Vagina (tissue), 2 donors: Measurements from ENCODE around the gene FBXO42. TPM values are rescaled to one million over a fixed set of nuclear protein-coding genes. Genes with fewer than 3 reads are reported as not detected.

Source experiments
- DNase-seq, 2 donors: peaks; one replicate each; pipeline ENCODE4 v3.0.0-alpha.2; 2017; ENCODE audit errors: extremely low spot score in 2 of 2
- H3K27ac ChIP-seq: fragments of 200-600 bp; sonication (generic); one replicate; pipeline ENCODE4 v1.5.1; 2019
- H3K27me3 ChIP-seq: fragments of 200-600 bp; sonication (generic); one replicate; pipeline ENCODE4 v1.5.1; 2019
- H3K36me3 ChIP-seq, 2 donors: fragments of 200-600 bp; sonication (generic); one replicate each; pipeline ENCODE4 v1.5.1; 2017 to 2019
- H3K4me1 ChIP-seq: fragments of 200-600 bp; sonication (generic); one replicate; pipeline ENCODE4 v1.5.1; 2019
- H3K4me3 ChIP-seq, 2 donors: fragments of 200-600 bp; sonication (generic); 1 replicate in 1 of 2; 2 replicates in 1 of 2; pipeline ENCODE4 v1.5.1; 2016 to 2019
- H3K9me3 ChIP-seq: fragments of 200-600 bp; sonication (generic); one replicate; pipeline ENCODE4 v1.5.1; 2019
- POLR2A ChIP-seq, 2 donors: fragments of 450-650 bp; IDR thresholded peaks; one replicate each; pipeline ENCODE4 v1.6.1; 2017; ENCODE audit warnings: antibody characterized with exemption in 2 of 2, mild to moderate bottlenecking in 2 of 2, moderate library complexity in 2 of 2
- POLR2AphosphoS5 ChIP-seq, 2 donors: sonication (generic); formaldehyde crosslinking; IDR thresholded peaks; one replicate each; pipeline ENCODE4 v1.9.0; 2017; ENCODE audit warnings: antibody characterized with exemption in 2 of 2, mild to moderate bottlenecking in 2 of 2, low read depth in 1 of 2; ENCODE audit not compliant: insufficient read depth in 1 of 2
- intact Hi-C: fragments of 100-400 bp; cut with DNase I; formaldehyde crosslinking; loops from one replicate; pipeline ENCODE4 v1.15.1; 2023
- total RNA-seq: library from RNA; depleted of rRNA; stranded (reverse); fragments of >200 nt; gene quantifications from one replicate; pipeline ENCODE4 v1.2.3, GENCODE V29; 2016
- TF ChIP-seq, protein P1 (sequence below), 3 experiments: fragments of 450-650 bp in 2 of 3; fragments of 200-600 bp in 1 of 3; sonication (generic) in 1 of 3; IDR thresholded peaks; one replicate each; pipeline ENCODE4 v1.5.1; 2017 to 2019; ENCODE audit warnings: antibody characterized with exemption in 3 of 3, mild to moderate bottlenecking in 2 of 3, moderate library complexity in 2 of 3

Gene FBXO42
- total RNA-seq, 1 donor from 2014 or later, result 24.8 TPM

DNA sequence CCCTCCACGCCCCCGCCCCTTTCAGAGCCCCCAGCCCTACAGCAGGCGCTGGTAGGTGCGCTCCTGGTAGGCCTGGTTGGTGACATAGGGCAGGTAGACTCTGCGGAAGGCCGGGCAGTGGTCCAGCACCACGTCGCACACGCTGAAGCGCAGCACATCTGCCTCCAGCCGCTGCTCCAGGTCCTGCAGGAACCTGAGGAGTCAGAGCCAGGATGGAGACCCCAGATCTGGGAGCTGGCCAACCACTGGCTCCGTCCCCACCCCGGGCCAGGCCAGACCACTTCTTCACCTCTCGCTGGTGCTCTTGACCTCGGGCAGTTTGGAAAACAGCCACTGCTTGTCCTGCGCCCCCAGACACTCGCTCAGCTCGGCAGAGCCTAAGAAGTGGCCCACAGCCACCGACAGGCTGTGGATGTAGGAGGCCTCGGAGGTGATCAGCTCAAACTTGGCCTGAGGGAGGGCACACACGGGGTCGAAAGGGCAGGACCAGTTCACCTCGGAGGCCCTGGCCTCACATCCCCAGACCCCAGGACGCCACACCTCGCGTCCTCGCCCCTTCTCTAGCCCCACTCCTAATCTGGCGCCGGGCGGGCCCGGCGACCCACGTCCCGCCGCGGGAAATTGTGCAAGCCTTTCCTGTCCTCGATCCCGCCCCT is 146.3 kb downstream of the FBXO42 start:
- Histone ChIP-seq H3K9me3 (no peaks in the 10 kb centered on the region), H3K36me3 (no peaks in the 10 kb centered on the region), H3K27ac (peak overlapping the region; percentile 75), H3K27me3 (no peaks in the 10 kb centered on the region), H3K4me1 (peaks cover 41% of the 10 kb centered on the region), H3K4me3 (peak overlapping the region; percentile 54 to 68)
- intact Hi-C loops, result loop anchor here (5.0 kb wide), 1 partner anchor 156 kb away; no protein-coding TSS in a partner anchor
- no peak for DNase-seq
- peak in 1 of 2 donors; percentile 41 for TF ChIP-seq POLR2A (IDR thresholded peaks at IDR 0.05)
- TF ChIP-seq, protein P1, sequence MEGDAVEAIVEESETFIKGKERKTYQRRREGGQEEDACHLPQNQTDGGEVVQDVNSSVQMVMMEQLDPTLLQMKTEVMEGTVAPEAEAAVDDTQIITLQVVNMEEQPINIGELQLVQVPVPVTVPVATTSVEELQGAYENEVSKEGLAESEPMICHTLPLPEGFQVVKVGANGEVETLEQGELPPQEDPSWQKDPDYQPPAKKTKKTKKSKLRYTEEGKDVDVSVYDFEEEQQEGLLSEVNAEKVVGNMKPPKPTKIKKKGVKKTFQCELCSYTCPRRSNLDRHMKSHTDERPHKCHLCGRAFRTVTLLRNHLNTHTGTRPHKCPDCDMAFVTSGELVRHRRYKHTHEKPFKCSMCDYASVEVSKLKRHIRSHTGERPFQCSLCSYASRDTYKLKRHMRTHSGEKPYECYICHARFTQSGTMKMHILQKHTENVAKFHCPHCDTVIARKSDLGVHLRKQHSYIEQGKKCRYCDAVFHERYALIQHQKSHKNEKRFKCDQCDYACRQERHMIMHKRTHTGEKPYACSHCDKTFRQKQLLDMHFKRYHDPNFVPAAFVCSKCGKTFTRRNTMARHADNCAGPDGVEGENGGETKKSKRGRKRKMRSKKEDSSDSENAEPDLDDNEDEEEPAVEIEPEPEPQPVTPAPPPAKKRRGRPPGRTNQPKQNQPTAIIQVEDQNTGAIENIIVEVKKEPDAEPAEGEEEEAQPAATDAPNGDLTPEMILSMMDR (IDR thresholded peaks at IDR 0.05), result no peak
- TF ChIP-seq POLR2AphosphoS5 (IDR thresholded peaks at IDR 0.05; ENCODE audit: insufficient read depth in 1 of 2, low read depth in 1 of 2), result peak in 1 of 2 donors; percentile 83

DNA sequence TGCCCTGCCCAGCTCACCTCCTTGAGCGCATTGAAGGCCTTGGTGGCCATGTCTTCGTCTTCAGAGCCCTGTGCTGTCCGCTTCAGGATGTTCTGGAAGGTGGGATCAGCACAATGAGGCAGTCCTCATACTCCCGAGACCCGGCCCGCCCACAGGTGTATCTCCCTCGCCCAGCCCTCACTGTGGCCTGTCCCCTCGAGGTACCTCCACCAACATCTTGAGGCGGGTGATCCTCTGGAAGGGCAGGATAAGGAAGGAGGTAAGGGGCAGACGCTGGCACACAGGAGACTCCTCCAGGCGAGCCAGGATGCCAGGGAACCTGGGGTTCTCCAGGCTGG is 147.0 kb downstream of the FBXO42 start:
- TF ChIP-seq POLR2AphosphoS5 (IDR thresholded peaks at IDR 0.05; ENCODE audit: insufficient read depth in 1 of 2, low read depth in 1 of 2) (no peak), POLR2A (IDR thresholded peaks at IDR 0.05) (no peak)
- TF ChIP-seq, protein P1 (IDR thresholded peaks at IDR 0.05), result no peak
- intact Hi-C loops, result loop anchor here (5.0 kb wide), 1 partner anchor 157 kb away; no protein-coding TSS in a partner anchor
- no peak for DNase-seq
- no peaks in the 10 kb centered on the region for H3K9me3 ChIP-seq
- H3K27me3 ChIP-seq, result no peaks in the 10 kb centered on the region
- H3K27ac ChIP-seq, result peak overlapping the region; percentile 75
- H3K4me3 ChIP-seq, result no peak overlapping the region
- peaks cover 36% of the 10 kb centered on the region for H3K4me1 ChIP-seq
- no peaks in the 10 kb centered on the region for H3K36me3 ChIP-seq

DNA sequence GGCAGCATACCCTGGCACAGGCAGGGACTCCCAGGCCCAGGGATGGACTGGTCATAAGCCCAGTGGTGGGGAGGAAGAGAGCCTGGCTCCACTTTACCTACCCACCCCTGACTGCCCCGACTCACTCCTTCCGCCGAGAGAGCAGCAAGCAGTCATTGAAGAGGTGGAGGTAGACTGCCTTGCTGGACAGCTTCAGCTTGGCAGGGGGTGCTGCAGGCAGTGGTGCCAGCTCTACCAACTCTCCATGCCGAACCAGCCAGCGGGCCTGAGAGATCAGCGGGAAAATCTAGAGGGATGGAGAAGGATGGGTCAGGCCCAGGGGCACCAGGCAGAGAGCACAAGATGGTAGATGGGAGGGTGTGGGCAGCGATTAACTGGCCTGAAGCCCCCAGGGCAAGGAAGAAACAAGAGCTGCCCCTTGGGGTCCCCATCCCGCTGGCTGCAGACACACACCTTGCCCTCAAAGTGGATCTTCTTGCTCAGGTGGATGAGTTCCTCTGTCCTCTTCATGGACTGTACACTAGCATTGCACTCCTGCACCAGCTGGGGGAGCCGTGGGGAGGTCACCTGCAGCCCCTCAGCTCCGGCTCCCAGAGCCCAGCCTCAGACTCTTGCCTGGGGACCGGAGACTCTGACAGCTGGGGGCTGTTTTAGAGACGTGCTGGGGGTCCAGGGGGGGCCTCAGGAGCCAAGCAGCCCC is 147.5 kb downstream of the FBXO42 start:
- intact Hi-C loops, result loop anchor here (5.0 kb wide), 1 partner anchor 158 kb away; no protein-coding TSS in a partner anchor
- H3K27ac ChIP-seq, result no peak overlapping the region
- H3K4me1 ChIP-seq, result peaks cover 32% of the 10 kb centered on the region
- no peaks in the 10 kb centered on the region for H3K27me3 ChIP-seq
- no peak for DNase-seq
- H3K4me3 ChIP-seq, result no peak overlapping the region
- no peaks in the 10 kb centered on the region for H3K9me3 ChIP-seq
- H3K36me3 ChIP-seq, result no peaks in the 10 kb centered on the region
- no peak for TF ChIP-seq POLR2AphosphoS5 (IDR thresholded peaks at IDR 0.05; ENCODE audit: insufficient read depth in 1 of 2, low read depth in 1 of 2)
- TF ChIP-seq, protein P1 (IDR thresholded peaks at IDR 0.05), result peak in 1 of 3 experiments; percentile 13

DNA sequence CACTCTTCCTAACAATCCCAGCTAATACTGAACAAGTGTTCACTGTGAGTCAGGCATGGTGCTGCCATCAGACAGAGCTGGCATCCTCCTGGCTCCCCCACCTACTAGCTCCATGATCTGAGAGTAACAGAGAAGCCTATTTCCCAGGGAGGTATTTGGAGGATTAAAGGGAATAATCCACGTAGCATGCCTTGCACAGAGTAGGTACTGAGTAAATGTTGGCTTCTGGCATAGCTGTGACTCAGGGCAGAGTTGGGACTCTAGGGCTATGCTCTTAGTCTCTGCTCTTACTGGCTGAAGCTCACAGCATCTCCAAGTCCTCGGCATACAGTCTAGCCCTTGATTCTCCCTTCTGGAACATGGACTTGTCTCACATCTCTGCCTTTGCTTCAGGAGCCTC is 148.1 kb downstream of the FBXO42 start:
- H3K4me3 ChIP-seq, result no peak overlapping the region
- no peak for TF ChIP-seq POLR2A (IDR thresholded peaks at IDR 0.05)
- intact Hi-C loops, result no loop called here
- H3K4me1 ChIP-seq, result peaks cover 29% of the 10 kb centered on the region
- H3K36me3 ChIP-seq, result no peaks in the 10 kb centered on the region
- H3K9me3 ChIP-seq, result no peaks in the 10 kb centered on the region
- H3K27me3 ChIP-seq, result no peaks in the 10 kb centered on the region
- DNase-seq, result no peak
- no peak overlapping the region for H3K27ac ChIP-seq

DNA sequence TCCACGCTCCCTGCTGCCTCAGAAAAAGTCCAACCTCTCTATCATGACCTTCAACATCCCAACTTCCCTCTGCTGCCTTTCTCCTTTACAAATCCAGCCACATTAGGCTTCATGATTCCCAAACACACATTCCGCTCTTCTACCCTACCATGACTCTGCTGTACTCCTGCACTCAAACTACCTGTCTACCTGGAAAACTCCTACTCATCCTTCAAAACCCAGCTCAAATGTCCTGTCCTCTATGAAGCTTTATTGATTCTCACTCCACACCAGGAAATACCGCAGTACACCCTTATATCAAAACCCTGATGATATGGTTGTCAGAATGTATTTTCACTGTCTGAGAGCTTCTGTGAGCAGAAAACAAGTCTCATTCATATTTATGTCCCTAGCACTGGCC is 148.7 kb downstream of the FBXO42 start:
- Histone ChIP-seq H3K36me3 (no peaks in the 10 kb centered on the region), H3K4me1 (peaks cover 25% of the 10 kb centered on the region), H3K27me3 (no peaks in the 10 kb centered on the region), H3K9me3 (no peaks in the 10 kb centered on the region), H3K27ac (no peak overlapping the region), H3K4me3 (no peak overlapping the region)
- intact Hi-C loops, result no loop called here
- no peak for DNase-seq
- TF ChIP-seq POLR2A (IDR thresholded peaks at IDR 0.05) (no peak), POLR2AphosphoS5 (IDR thresholded peaks at IDR 0.05; ENCODE audit: insufficient read depth in 1 of 2, low read depth in 1 of 2) (no peak)
- TF ChIP-seq, protein P1 (IDR thresholded peaks at IDR 0.05), result no peak
